SK-N-SH (cell line): ENCODE results near the gene SPINK6. TPM values are rescaled to one million over a fixed set of nuclear protein-coding genes. Genes with fewer than 3 reads are reported as not detected.

Experiments
- CTCF ChIA-PET: fragments of 300-600, 350-600 bp; formaldehyde crosslinking; extraction: SDS; loops from one replicate; lab custom pipeline; 2021; lab: Yijun Ruan, JAX
- POLR2A ChIA-PET: fragments of 350-600 bp; sonication (Branson Sonifier 250); formaldehyde crosslinking; extraction: SDS; loops from one replicate; lab custom pipeline; 2020; ENCODE audit warnings: antibody characterized with exemption, inconsistent platforms; lab: Yijun Ruan, JAX
- DNase-seq: peaks from one replicate; pipeline ENCODE4 v3.0.0; 2012
- H2AFZ ChIP-seq: fragments of 200-600 bp; sonication (generic); 2 replicates; pipeline ENCODE4 v1.8.1; 2016; ENCODE audit warnings: antibody characterized with exemption, mild to moderate bottlenecking, low read depth
- H3F3A ChIP-seq: fragments of 200-600 bp; sonication (generic); replicated peaks from 2 replicates; pipeline ENCODE3; 2016; ENCODE audit warnings: antibody characterized with exemption, mild to moderate bottlenecking; ENCODE audit not compliant: insufficient read depth
- H3K27ac ChIP-seq, 2 experiments: fragments of 200-500 bp in 1 of 2; fragments of 200-600 bp in 1 of 2; sonication (Bioruptor generic) in 1 of 2; sonication (generic), shearing (Covaris generic) in 1 of 2; 2 replicates each; pipeline versions ENCODE4 v1.5.1 to v1.6.1; 2014 to 2016; ENCODE audit warnings: low read depth in 2 of 2, inconsistent platforms in 1 of 2, low read length in 1 of 2, mild to moderate bottlenecking in 1 of 2, mixed read lengths in 1 of 2
- H3K27me3 ChIP-seq: fragments of 200-600 bp; sonication (generic), shearing (Covaris generic); 2 replicates; pipeline ENCODE4 v1.6.1; 2016; ENCODE audit warnings: mixed run types; ENCODE audit not compliant: insufficient read depth
- H3K36me3 ChIP-seq, 2 experiments: fragments of 200-500 bp in 1 of 2; fragments of 200-600 bp in 1 of 2; sonication (Bioruptor generic) in 1 of 2; sonication (generic) in 1 of 2; replicated peaks in 1 of 2; 2 replicates each; pipeline versions ENCODE3 to v1.5.1; 2014 to 2016; ENCODE audit warnings: low read length in 1 of 2, mild to moderate bottlenecking in 1 of 2; ENCODE audit not compliant: insufficient read depth in 2 of 2, control insufficient read depth in 1 of 2
- H3K4me1 ChIP-seq, 2 experiments: fragments of 200-500 bp in 1 of 2; fragments of 200-600 bp in 1 of 2; sonication (Bioruptor generic) in 1 of 2; sonication (generic), shearing (Covaris generic) in 1 of 2; 2 replicates each; pipeline versions ENCODE4 v1.5.1 to v1.6.1; 2014 to 2016; ENCODE audit warnings: low read depth in 1 of 2, low read length in 1 of 2, mixed run types in 1 of 2; ENCODE audit not compliant: insufficient read depth in 2 of 2, control insufficient read depth in 1 of 2
- H3K4me2 ChIP-seq: fragments of 200-600 bp; sonication (generic), shearing (Covaris generic); 2 replicates; pipeline ENCODE4 v1.6.1; 2017; ENCODE audit warnings: mixed run types
- H3K4me3 ChIP-seq, 2 experiments: fragments of 200-500 bp in 1 of 2; fragments of 200-600 bp in 1 of 2; sonication (Bioruptor generic) in 1 of 2; sonication (generic), shearing (Covaris generic) in 1 of 2; 2 replicates each; pipeline versions ENCODE4 v1.5.1 to v1.8.1; 2014 to 2016; ENCODE audit warnings: low read depth in 2 of 2, inconsistent platforms in 1 of 2, low read length in 1 of 2, mild to moderate bottlenecking in 1 of 2, mixed read lengths in 1 of 2, moderate library complexity in 1 of 2
- H3K79me2 ChIP-seq: fragments of 200-600 bp; sonication (generic); 2 replicates; pipeline ENCODE4 v1.8.1; 2017; ENCODE audit warnings: mild to moderate bottlenecking; ENCODE audit not compliant: insufficient read depth
- H3K9ac ChIP-seq: fragments of 200-600 bp; sonication (generic); 2 replicates; pipeline ENCODE4 v1.6.1; 2017; ENCODE audit warnings: mixed run types
- H3K9me2 ChIP-seq: fragments of 200-600 bp; sonication (generic); 2 replicates; pipeline ENCODE4 v1.6.1; 2017; ENCODE audit warnings: mixed run types
- H3K9me3 ChIP-seq: fragments of 200-600 bp; sonication (generic); 2 replicates; pipeline ENCODE4 v1.6.1; 2017; ENCODE audit warnings: mixed run types, mild to moderate bottlenecking, moderate library complexity
- H4K20me1 ChIP-seq: fragments of 200-600 bp; sonication (generic); 2 replicates; pipeline ENCODE4 v1.6.1; 2017; ENCODE audit warnings: mild to moderate bottlenecking, mixed run types; ENCODE audit not compliant: insufficient read depth
- CTCF ChIP-seq: fragments of 200-600 bp; sonication (generic); IDR thresholded peaks from 2 replicates; pipeline ENCODE4 v1.6.1; 2017; ENCODE audit warnings: antibody characterized with exemption, mild to moderate bottlenecking, moderate library complexity
- ELF1 ChIP-seq: IDR thresholded peaks from 2 replicates; pipeline ENCODE4 v1.4.0; 2012
- EZH2phosphoT487 ChIP-seq: fragments of 200-600 bp; sonication (generic); IDR thresholded peaks from 2 replicates; pipeline ENCODE4 v1.6.1; 2017; ENCODE audit warnings: low read depth, mixed run types, mild to moderate bottlenecking, antibody characterized with exemption, moderate library complexity, borderline replicate concordance
- GABPA ChIP-seq: IDR thresholded peaks from 2 replicates; pipeline ENCODE4 v1.4.0; 2012; ENCODE audit warnings: low read depth, mild to moderate bottlenecking
- MAX ChIP-seq: IDR thresholded peaks from 2 replicates; pipeline ENCODE4 v1.4.0; 2012; ENCODE audit warnings: low read depth
- MEF2A ChIP-seq: IDR thresholded peaks from 2 replicates; pipeline ENCODE4 v1.4.0; 2012; ENCODE audit warnings: low read depth, borderline replicate concordance
- NFIC ChIP-seq: IDR thresholded peaks from 2 replicates; pipeline ENCODE4 v1.4.0; 2012; ENCODE audit warnings: borderline replicate concordance
- NRF1 ChIP-seq: IDR thresholded peaks from 2 replicates; pipeline ENCODE4 v1.6.1; 2012; ENCODE audit warnings: low read depth, mild to moderate bottlenecking, low read length
- POLR2AphosphoS5 ChIP-seq: IDR thresholded peaks from 2 replicates; pipeline ENCODE4 v1.6.1; 2012; ENCODE audit warnings: low read depth, low read length
- RAD21 ChIP-seq: IDR thresholded peaks from 2 replicates; pipeline ENCODE4 v1.6.1; 2012; ENCODE audit warnings: mild to moderate bottlenecking, low read length
- RCOR1 ChIP-seq: fragments of 150-350 bp; IDR thresholded peaks from 2 replicates; pipeline ENCODE4 v1.6.1; 2017; ENCODE audit warnings: antibody characterized with exemption, low read length
- RFX5 ChIP-seq: IDR thresholded peaks from 2 replicates; pipeline ENCODE4 v1.6.1; 2012; ENCODE audit warnings: mild to moderate bottlenecking, improper control_type of control experiment, low read length
- SMC3 ChIP-seq: IDR thresholded peaks from 2 replicates; pipeline ENCODE4 v1.6.1; 2012; ENCODE audit warnings: low read depth, low read length, improper control_type of control experiment
- TEAD4 ChIP-seq: IDR thresholded peaks from 2 replicates; pipeline ENCODE4 v1.4.0; 2012; ENCODE audit warnings: mild to moderate bottlenecking, borderline replicate concordance; ENCODE audit not compliant: insufficient read depth
- YY1 ChIP-seq: IDR thresholded peaks from 2 replicates; pipeline ENCODE4 v1.4.0; 2012; ENCODE audit warnings: low read depth, mild to moderate bottlenecking
- ZBTB33 ChIP-seq: IDR thresholded peaks from 2 replicates; pipeline ENCODE4 v1.4.0; 2012; ENCODE audit warnings: low read depth, borderline replicate concordance
- WGBS: methylation state at CpG from one replicate; pipeline ENCODE4 v1.1.6; 2017; ENCODE audit warnings: low lambda C conversion rate; 5-methylcytosine and 5-hydroxymethylcytosine counted together
- polyA plus RNA-seq, 3 experiments: library from polyadenylated mRNA; depleted of rRNA; stranded (reverse); fragments of >200 nt; gene quantifications; 2 replicates each; pipeline ENCODE4 v1.2.3, GENCODE V29; 2012

Gene SPINK6
- polyA plus RNA-seq, 1 of the 3 experiments (the other 2 are of a cell fraction): not detected

- POLR2A ChIA-PET: no interaction called here
- no peak for TF ChIP-seq MAX
- no peak for TF ChIP-seq ZBTB33
- TF ChIP-seq RFX5: no peak
- TF ChIP-seq, all 33 proteins: peak for 0
- no peak overlapping the region for H3K9ac ChIP-seq
- no peak overlapping the region for H3K27ac ChIP-seq
- no peak for DNase-seq
- CTCF ChIA-PET: interaction anchor here (0.5 to 1.4 kb wide), 4 partner anchors 82 to 825 kb away, joined by 3 to 5 read pairs (median 3); no protein-coding TSS in a partner anchor
- no peaks in the 10 kb centered on the region for H3K9me3 ChIP-seq
- H3K79me2 ChIP-seq: no peaks in the 10 kb centered on the region
- H3F3A ChIP-seq: no peaks in the 10 kb centered on the region
- H2AFZ ChIP-seq: no peak overlapping the region
- WGBS: 10% methylated on average over 3 of the region's 3 CpGs
- no peaks in the 10 kb centered on the region for H3K27me3 ChIP-seq
- no peaks in the 10 kb centered on the region for H4K20me1 ChIP-seq
- H3K36me3 ChIP-seq: no peaks in the 10 kb centered on the region
- H3K4me3 ChIP-seq: no peak overlapping the region
- no peaks in the 10 kb centered on the region for H3K4me1 ChIP-seq
- H3K9me2 ChIP-seq: no peaks in the 10 kb centered on the region
- no peak overlapping the region for H3K4me2 ChIP-seq
These were observed 6.4 kb downstream of the SPINK6 start for GRCh38 chr5:148209151-148209770.

- CTCF ChIA-PET: no interaction called here
These were observed 11.9 kb downstream of the SPINK6 start for GRCh38 chr5:148214665-148215185.

GRCh38 chr5:148221508-148221907 is 18.7 kb downstream of the SPINK6 start:
- DNase-seq: no peak
- Histone ChIP-seq H3K9me3 (no peaks in the 10 kb centered on the region), H3K27ac (no peak overlapping the region), H3K9me2 (no peaks in the 10 kb centered on the region), H3K36me3 (no peaks in the 10 kb centered on the region), H3K4me2 (no peak overlapping the region), H3F3A (no peaks in the 10 kb centered on the region), H4K20me1 (no peaks in the 10 kb centered on the region), H3K4me3 (no peak overlapping the region), H2AFZ (no peak overlapping the region), H3K79me2 (no peaks in the 10 kb centered on the region), H3K4me1 (no peaks in the 10 kb centered on the region), H3K27me3 (no peaks in the 10 kb centered on the region), H3K9ac (no peak overlapping the region)
- ChIA-PET CTCF (interaction anchor here (1.1 kb wide), 1 partner anchor 16 kb away, joined by 3 read pairs; no protein-coding TSS in a partner anchor), POLR2A (no interaction called here)
- TF ChIP-seq CTCF: no peak
- no peak for TF ChIP-seq NRF1
- TF ChIP-seq TEAD4: no peak
- TF ChIP-seq POLR2AphosphoS5: no peak
- no peak for TF ChIP-seq RCOR1
- TF ChIP-seq ELF1: no peak
- TF ChIP-seq EZH2phosphoT487: no peak
- TF ChIP-seq YY1: no peak
- TF ChIP-seq MEF2A: no peak
- no peak for TF ChIP-seq RAD21
- no peak for TF ChIP-seq NFIC
- TF ChIP-seq SMC3: no peak
- WGBS: 23% methylated on average over 6 of the region's 6 CpGs

More at GRCh38 chr5:148214665-148215185, 11.9 kb downstream of the SPINK6 start:
- POLR2A ChIA-PET: no interaction called here
- Histone ChIP-seq H3K9ac (no peak overlapping the region), H2AFZ (no peak overlapping the region), H4K20me1 (no peaks in the 10 kb centered on the region), H3K9me3 (no peaks in the 10 kb centered on the region), H3K36me3 (no peaks in the 10 kb centered on the region), H3K27ac (no peak overlapping the region), H3K4me2 (no peak overlapping the region), H3K4me3 (no peak overlapping the region), H3F3A (no peaks in the 10 kb centered on the region), H3K79me2 (no peaks in the 10 kb centered on the region), H3K27me3 (no peaks in the 10 kb centered on the region), H3K4me1 (no peaks in the 10 kb centered on the region), H3K9me2 (no peaks in the 10 kb centered on the region)
- no peak for DNase-seq
- 19% methylated on average over 1 of the region's 1 CpG for WGBS
- TF ChIP-seq ELF1 (no peak), EZH2phosphoT487 (no peak), GABPA (no peak)
